ENCODE results near the gene MRPL55. TPM values are rescaled to one million over a fixed set of nuclear protein-coding genes. Genes with fewer than 3 reads are reported as not detected.
A peak's percentile ranks its signal among the peaks of the same experiment; 100 is the strongest.

MRPL55 gene
- 100 to 1,000 TPM in 3 of 4 donors, 10 to 100 TPM in 1; 99.3 to 161 (median 119) TPM for total RNA-seq

GRCh38 chr1:228109073-228109961 is at the start of gene MRPL55:
TSS of gene MRPL55 (minus strand) at chr1:228109299. CDS start at chr1:228108260, 1,039 bp downstream.
- no peaks in the 10 kb centered on the region for H3K27me3 ChIP-seq
- peak; percentile 54 to 78 for TF ChIP-seq POLR2A (IDR thresholded peaks at IDR 0.05)
- TF ChIP-seq POLR2AphosphoS5 (IDR thresholded peaks at IDR 0.05) = peak; percentile 80 to 96 (median 96)
- TF ChIP-seq CTCF (IDR thresholded peaks at IDR 0.05) = no peak
- DNase-seq (ENCODE audit: low spot score in 2 of 2) = peak; percentile 99
- H3K27ac ChIP-seq = peak within 1 kb of the TSS; percentile 89
- H3K4me3 ChIP-seq = peak within 1 kb of the TSS; percentile 97
- peaks cover 22% of the 10 kb centered on the region for H3K36me3 ChIP-seq
- under 1% methylated on average over 48 of the region's 66 CpGs for WGBS
- peaks cover 24% of the 10 kb centered on the region for H3K4me1 ChIP-seq
- H3K9me3 ChIP-seq = no peaks in the 10 kb centered on the region

GRCh38 chr1:228158151-228159007 is 49.3 kb upstream of the MRPL55 start:
- no peak for TF ChIP-seq CTCF (IDR thresholded peaks at IDR 0.05)
- TF ChIP-seq POLR2A (IDR thresholded peaks at IDR 0.05) = no peak
- no peak for TF ChIP-seq POLR2AphosphoS5 (IDR thresholded peaks at IDR 0.05)
- no peak for TF ChIP-seq EP300 (IDR thresholded peaks at IDR 0.05)
- WGBS = 62% methylated on average over 27 of the region's 98 CpGs

GRCh38 chr1:228157729-228158126 is 48.6 kb upstream of the MRPL55 start:
- H3K4me1 ChIP-seq = peaks cover 51% of the 10 kb centered on the region
- H3K36me3 ChIP-seq = no peaks in the 10 kb centered on the region
- H3K4me3 ChIP-seq = no peak overlapping the region
- no peak overlapping the region for H3K27ac ChIP-seq
- DNase-seq (ENCODE audit: low spot score in 2 of 2) = no peak
- no peaks in the 10 kb centered on the region for H3K27me3 ChIP-seq
- TF ChIP-seq POLR2AphosphoS5 (IDR thresholded peaks at IDR 0.05) = no peak
- TF ChIP-seq EP300 (IDR thresholded peaks at IDR 0.05) = no peak
- H3K9me3 ChIP-seq = no peaks in the 10 kb centered on the region
- WGBS = 66% methylated on average over 16 of the region's 43 CpGs

More at GRCh38 chr1:228158151-228159007, 49.3 kb upstream of the MRPL55 start:
- H3K4me1 ChIP-seq = peaks cover 57% of the 10 kb centered on the region
- no peak overlapping the region for H3K4me3 ChIP-seq
- no peak for DNase-seq (ENCODE audit: low spot score in 2 of 2)
- H3K9me3 ChIP-seq = no peaks in the 10 kb centered on the region
- H3K27ac ChIP-seq = no peak overlapping the region
- no peaks in the 10 kb centered on the region for H3K36me3 ChIP-seq
- H3K27me3 ChIP-seq = no peaks in the 10 kb centered on the region

- 83% methylated on average over 13 of the region's 24 CpGs for WGBS
- no peaks in the 10 kb centered on the region for H3K36me3 ChIP-seq
- H3K27ac ChIP-seq = no peak overlapping the region
- H3K4me3 ChIP-seq = no peak overlapping the region
- H3K27me3 ChIP-seq = no peaks in the 10 kb centered on the region
- H3K4me1 ChIP-seq = peaks cover 45% of the 10 kb centered on the region
- DNase-seq (ENCODE audit: low spot score in 2 of 2) = peak in 1 of 2 donors; percentile 61
- TF ChIP-seq EP300 (IDR thresholded peaks at IDR 0.05) (no peak), CTCF (IDR thresholded peaks at IDR 0.05) (no peak), POLR2AphosphoS5 (IDR thresholded peaks at IDR 0.05) (no peak), POLR2A (IDR thresholded peaks at IDR 0.05) (no peak)
- H3K9me3 ChIP-seq = no peaks in the 10 kb centered on the region
These were observed 48.0 kb upstream of the MRPL55 start for GRCh38 chr1:228156941-228157728.

GRCh38 chr1:228156515-228156881 is 47.4 kb upstream of the MRPL55 start:
- Histone ChIP-seq H3K27me3 (no peaks in the 10 kb centered on the region), H3K4me3 (no peak overlapping the region), H3K4me1 (peaks cover 41% of the 10 kb centered on the region), H3K36me3 (no peaks in the 10 kb centered on the region), H3K9me3 (no peaks in the 10 kb centered on the region), H3K27ac (no peak overlapping the region)
- 100% methylated on average over 1 of the region's 9 CpGs for WGBS
- TF ChIP-seq POLR2A (IDR thresholded peaks at IDR 0.05) (no peak), CTCF (IDR thresholded peaks at IDR 0.05) (no peak), POLR2AphosphoS5 (IDR thresholded peaks at IDR 0.05) (no peak), EP300 (IDR thresholded peaks at IDR 0.05) (no peak)
- peak in 1 of 2 donors; percentile 56 for DNase-seq (ENCODE audit: low spot score in 2 of 2)

Measured in suprapubic skin (tissue), 4 donors.